ENCODE data around the gene TRIM66. TPM values are rescaled to one million over a fixed set of nuclear protein-coding genes. Genes with fewer than 3 reads are reported as not detected.

The TRIM66 gene
- total and polyA plus RNA-seq, 2 experiments from 2014 or later: 1.0 to 3.3 TPM

- TF ChIP-seq REST (IDR thresholded peaks at IDR 0.05; ENCODE audit: unreplicated experiment) (no peak), ZNF331 (CRISPR knock-in tag; IDR thresholded peaks at IDR 0.05; ENCODE audit: low read depth) (no peak)
Observed at GRCh38 chr11:8586184-8586583, 96.3 kb downstream of the TRIM66 start (continued).

GRCh38 chr11:8584511-8584910 is 98.0 kb downstream of the TRIM66 start:
- 0 out of 2 replicates have a peak, but pooled peaks cover 3% of the 10 kb centered on the region for H3K4me1 ChIP-seq (ENCODE audit: insufficient read depth)
- H3K36me3 ChIP-seq (ENCODE audit: insufficient read depth): no peaks in the 10 kb centered on the region
- H2AFZ ChIP-seq: no peak overlapping the region
- peaks cover 11% of the 10 kb centered on the region; the same call in 2 of the 3 replicates for H3K36me3 Mint-ChIP-seq (ENCODE audit: low read depth)
- no peak overlapping the region for H3K4me3 ChIP-seq
- no peaks in the 10 kb centered on the region for H3F3A ChIP-seq (replicated peaks; ENCODE audit: low read depth)
- peaks cover 3% of the 10 kb centered on the region; the same call in 1 of the 3 replicates for H3K4me1 Mint-ChIP-seq
- H3K27me3 ChIP-seq (ENCODE audit: insufficient read depth): no peaks in the 10 kb centered on the region
- no peak overlapping the region; the same call in 1 of the 2 replicates for H3K27ac Mint-ChIP-seq
- H3K27me3 Mint-ChIP-seq (ENCODE audit: insufficient read depth, low read depth, poor library complexity): no peaks in the 10 kb centered on the region
- peak; percentile 45 for DNase-seq (ENCODE audit: low spot score)
- no peak overlapping the region for H3K4me3 Mint-ChIP-seq
- peaks cover 11% of the 10 kb centered on the region; the same call in 2 of the 3 replicates for H3K9me3 Mint-ChIP-seq
- peak; percentile 88 for ATAC-seq
- H3K79me2 ChIP-seq (replicated peaks; ENCODE audit: insufficient read depth): peaks cover 7% of the 10 kb centered on the region
- H3K27ac ChIP-seq (ENCODE audit: low read depth): no peak overlapping the region; the same call in 1 of the 2 replicates
- H3K9me2 ChIP-seq (ENCODE audit: insufficient read depth): 0 out of 2 replicates have a peak, but pooled peaks cover 4% of the 10 kb centered on the region
- TF ChIP-seq ZNF114 (CRISPR knock-in tag; IDR thresholded peaks at IDR 0.05): no peak
- no peak for TF ChIP-seq ZNF331 (CRISPR knock-in tag; IDR thresholded peaks at IDR 0.05; ENCODE audit: low read depth)
- no peak for TF ChIP-seq STAT1 (IDR thresholded peaks at IDR 0.05; ENCODE audit: unreplicated experiment)
- no peak for TF ChIP-seq CREB1 (CRISPR knock-in tag; IDR thresholded peaks at IDR 0.05; ENCODE audit: low read depth)
- no peak for TF ChIP-seq EZH2 (IDR thresholded peaks at IDR 0.05; ENCODE audit: low read depth, unreplicated experiment)
- TF ChIP-seq EZH2phosphoT487 (IDR thresholded peaks at IDR 0.05; ENCODE audit: unreplicated experiment): no peak
- TF ChIP-seq CTCF (conservative IDR thresholded peaks at IDR 0.05; ENCODE audit: low read depth in 2 of 2): no peak
- no peak for TF ChIP-seq NANOG (IDR thresholded peaks at IDR 0.05; ENCODE audit: borderline replicate concordance)
- TF ChIP-seq JUNB (IDR thresholded peaks at IDR 0.05; ENCODE audit: unreplicated experiment): no peak
- TF ChIP-seq POLR2AphosphoS5 (IDR thresholded peaks at IDR 0.05; ENCODE audit: low read depth): no peak
- no peak for TF ChIP-seq ZNF462 (CRISPR knock-in tag; IDR thresholded peaks at IDR 0.05)
- no peak for TF ChIP-seq ETS1 (IDR thresholded peaks at IDR 0.05)
- no peaks in the 10 kb centered on the region for H4K20me1 ChIP-seq (replicated peaks; ENCODE audit: insufficient read depth)
- H3K4me2 ChIP-seq: no peak overlapping the region
